Subcutaneous abdominal adipose tissue (tissue), 5 donors: ENCODE data around the gene SIRT3.

ENCODE experiments used
- H3K27ac ChIP-seq: one replicate; pipeline ENCODE4 v1.7.0; 2013; ENCODE audit warnings: low read depth, mild to moderate bottlenecking, inconsistent platforms, low read length, moderate library complexity
- H3K27me3 ChIP-seq, 5 donors: one replicate each; pipeline ENCODE4 v1.7.0; 2013; ENCODE audit warnings: low read length in 5 of 5, inconsistent platforms in 1 of 5; ENCODE audit not compliant: control insufficient read depth in 5 of 5, insufficient read depth in 4 of 5
- H3K36me3 ChIP-seq, 5 donors: one replicate each; pipeline ENCODE4 v1.7.0; 2013; ENCODE audit warnings: low read length in 5 of 5; ENCODE audit not compliant: control insufficient read depth in 5 of 5, insufficient read depth in 5 of 5
- H3K4me1 ChIP-seq, 5 donors: one replicate each; pipeline ENCODE4 v1.7.0; 2013; ENCODE audit warnings: low read length in 5 of 5, mild to moderate bottlenecking in 3 of 5, moderate library complexity in 1 of 5; ENCODE audit not compliant: control insufficient read depth in 5 of 5, insufficient read depth in 5 of 5
- H3K4me3 ChIP-seq, 5 donors: one replicate each; pipeline ENCODE4 v1.7.0; 2013; ENCODE audit warnings: low read length in 5 of 5, low read depth in 1 of 5
- H3K9ac ChIP-seq, 5 donors: one replicate each; pipeline ENCODE4 v1.7.0; 2013; ENCODE audit warnings: low read length in 5 of 5, mild to moderate bottlenecking in 4 of 5, moderate library complexity in 3 of 5
- H3K9me3 ChIP-seq, 5 donors: one replicate each; pipeline ENCODE4 v1.7.0; 2013; ENCODE audit warnings: low read length in 5 of 5; ENCODE audit not compliant: control insufficient read depth in 5 of 5
- donor health status: healthy.
- donor health status: healthy.
- donor health status: healthy.
- donor health status: healthy.
- donor health status: healthy.

SIRT3 gene

GRCh38 chr11:217704-218103 is 18.4 kb downstream of the SIRT3 start:
- peaks cover 0 to 60% (median 50%) of the 10 kb centered on the region in 5 donors for H3K36me3 ChIP-seq

GRCh38 chr11:216081-216974 is 19.8 kb downstream of the SIRT3 start:
- H3K9me3 ChIP-seq: no peaks in the 10 kb centered on the region
- H3K27ac ChIP-seq: no peak overlapping the region
- H3K9ac ChIP-seq: peak overlapping the region in 1 of 5 donors; percentile 8
- no peak overlapping the region for H3K4me3 ChIP-seq
- peaks cover 0 to 61% (median 55%) of the 10 kb centered on the region in 5 donors for H3K36me3 ChIP-seq
- H3K4me1 ChIP-seq: peaks cover 0 to 2% (median 0%) of the 10 kb centered on the region in 5 donors
- no peaks in the 10 kb centered on the region for H3K27me3 ChIP-seq

More at GRCh38 chr11:217704-218103, 18.4 kb downstream of the SIRT3 start:
- Histone ChIP-seq H3K27me3 (no peaks in the 10 kb centered on the region), H3K9ac (no peak overlapping the region), H3K4me3 (no peak overlapping the region), H3K9me3 (no peaks in the 10 kb centered on the region), H3K4me1 (no peaks in the 10 kb centered on the region), H3K27ac (no peak overlapping the region)

- Histone ChIP-seq H3K9ac (no peak overlapping the region), H3K9me3 (no peaks in the 10 kb centered on the region), H3K4me1 (peaks cover 0 to 9% (median 5%) of the 10 kb centered on the region in 5 donors), H3K27ac (peak overlapping the region; percentile 21), H3K27me3 (no peaks in the 10 kb centered on the region), H3K36me3 (peaks cover 0 to 68% (median 62%) of the 10 kb centered on the region in 5 donors), H3K4me3 (no peak overlapping the region)
These were observed 20.5 kb downstream of the SIRT3 start for GRCh38 chr11:215581-216037.

- H3K4me1 ChIP-seq: peaks cover 12 to 24% (median 20%) of the 10 kb centered on the region in 5 donors
- H3K9me3 ChIP-seq: no peaks in the 10 kb centered on the region
- H3K27me3 ChIP-seq: no peaks in the 10 kb centered on the region
- peaks cover 0 to 79% (median 74%) of the 10 kb centered on the region in 5 donors for H3K36me3 ChIP-seq
- no peak overlapping the region for H3K9ac ChIP-seq
- no peak overlapping the region for H3K4me3 ChIP-seq
- no peak overlapping the region for H3K27ac ChIP-seq
These were observed 22.1 kb downstream of the SIRT3 start for GRCh38 chr11:214083-214482.

GRCh38 chr11:213111-213510 is 23.0 kb downstream of the SIRT3 start:
- Histone ChIP-seq H3K4me1 (peaks cover 12 to 30% (median 25%) of the 10 kb centered on the region in 5 donors), H3K36me3 (peaks cover 0 to 73% (median 67%) of the 10 kb centered on the region in 5 donors), H3K27me3 (no peaks in the 10 kb centered on the region), H3K9ac (peak overlapping the region in 1 of 5 donors; percentile 28), H3K27ac (no peak overlapping the region), H3K4me3 (no peak overlapping the region), H3K9me3 (no peaks in the 10 kb centered on the region)

- Histone ChIP-seq H3K4me1 (peaks cover 14 to 37% (median 27%) of the 10 kb centered on the region in 5 donors), H3K4me3 (no peak overlapping the region), H3K36me3 (peaks cover 0 to 70% (median 67%) of the 10 kb centered on the region in 5 donors), H3K27me3 (peaks cover 0 to 1% (median 0%) of the 10 kb centered on the region in 5 donors), H3K9ac (peak overlapping the region in 2 of 5 donors; percentile 28 to 43), H3K27ac (no peak overlapping the region), H3K9me3 (no peaks in the 10 kb centered on the region)
These were observed 23.7 kb downstream of the SIRT3 start for GRCh38 chr11:212150-213100.

- peaks cover 0 to 2% (median 0%) of the 10 kb centered on the region in 5 donors for H3K27me3 ChIP-seq
- H3K4me3 ChIP-seq: no peak overlapping the region
- no peak overlapping the region for H3K27ac ChIP-seq
- peaks cover 15 to 39% (median 29%) of the 10 kb centered on the region in 5 donors for H3K4me1 ChIP-seq
- H3K36me3 ChIP-seq: peaks cover 0 to 70% (median 67%) of the 10 kb centered on the region in 5 donors
- no peak overlapping the region for H3K9ac ChIP-seq
- no peaks in the 10 kb centered on the region for H3K9me3 ChIP-seq
These were observed 24.4 kb downstream of the SIRT3 start for GRCh38 chr11:211741-212140.

GRCh38 chr11:211295-211694 is 24.8 kb downstream of the SIRT3 start:
- Histone ChIP-seq H3K9me3 (no peaks in the 10 kb centered on the region), H3K9ac (no peak overlapping the region), H3K27me3 (peaks cover 0 to 2% (median 0%) of the 10 kb centered on the region in 5 donors), H3K36me3 (peaks cover 0 to 68% (median 65%) of the 10 kb centered on the region in 5 donors), H3K4me1 (peaks cover 17 to 44% (median 33%) of the 10 kb centered on the region in 5 donors), H3K27ac (no peak overlapping the region), H3K4me3 (no peak overlapping the region)

GRCh38 chr11:210803-211180 is 25.4 kb downstream of the SIRT3 start:
- peaks cover 0 to 63% (median 60%) of the 10 kb centered on the region in 5 donors for H3K36me3 ChIP-seq
- H3K4me3 ChIP-seq: peak overlapping the region in 1 of 5 donors; percentile 51
- H3K27ac ChIP-seq: peak overlapping the region; percentile 40
- H3K9ac ChIP-seq: peak overlapping the region in 2 of 5 donors; percentile 33 to 38
- no peaks in the 10 kb centered on the region for H3K9me3 ChIP-seq
- H3K4me1 ChIP-seq: peaks cover 22 to 49% (median 38%) of the 10 kb centered on the region in 5 donors
- H3K27me3 ChIP-seq: peaks cover 0 to 2% (median 0%) of the 10 kb centered on the region in 5 donors
